OCI-LY7 (cell line): ENCODE data around the gene LIPC.

Experiments
- CTCF ChIP-seq: fragments of 200-600 bp; sonication (generic); conservative IDR thresholded peaks from 2 replicates; pipeline ENCODE4 v1.5.1; 2014; ENCODE audit warnings: mild to moderate bottlenecking, antibody characterized with exemption, low read length, moderate library complexity, mixed read lengths
- EZH2phosphoT487 ChIP-seq: fragments of 200-600 bp; sonication (generic); IDR thresholded peaks from 2 replicates; pipeline ENCODE4 v1.6.1; 2018; ENCODE audit warnings: low read depth, borderline replicate concordance, mild to moderate bottlenecking, mixed run types, antibody characterized with exemption, low read length, moderate library complexity, mixed read lengths

DNA sequence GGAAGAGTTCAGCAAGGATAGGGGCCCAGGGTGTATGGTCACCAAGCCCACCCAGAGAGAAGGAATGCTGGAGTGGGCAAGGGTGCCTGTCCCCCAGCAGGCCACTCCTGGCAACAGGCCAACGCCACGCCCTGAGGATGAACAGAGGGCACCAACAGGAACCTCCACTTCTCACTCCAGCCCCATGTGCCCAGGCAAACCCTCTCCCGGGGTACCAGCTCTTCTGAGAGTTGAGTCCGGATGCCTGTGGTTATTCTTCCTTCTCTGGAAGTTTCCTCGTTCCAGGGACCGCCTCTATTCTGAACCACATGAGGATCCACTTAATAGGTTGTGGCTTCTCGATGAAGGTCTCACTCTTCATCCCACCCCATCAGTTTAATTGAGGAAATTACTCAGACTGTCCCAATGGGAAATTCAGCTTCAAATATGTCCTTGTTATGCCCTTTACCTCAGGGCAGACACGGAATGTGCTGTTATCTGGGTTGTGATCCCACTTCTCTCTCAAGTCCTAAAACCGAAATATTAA lies 114.3 kb downstream of the LIPC start:
- TF ChIP-seq CTCF (no peak), EZH2phosphoT487 (no peak)
